ENCODE measurements around the gene FXYD6. TPM values are rescaled to one million over a fixed set of nuclear protein-coding genes. Genes with fewer than 3 reads are reported as not detected.

The FXYD6 gene
- total and polyA plus RNA-seq, 9 of the 15 experiments (the other 6 are each of a cell fraction or from before 2014, with no cell fraction given), result 0.07 to 0.35 TPM; not detected in 7

DNA sequence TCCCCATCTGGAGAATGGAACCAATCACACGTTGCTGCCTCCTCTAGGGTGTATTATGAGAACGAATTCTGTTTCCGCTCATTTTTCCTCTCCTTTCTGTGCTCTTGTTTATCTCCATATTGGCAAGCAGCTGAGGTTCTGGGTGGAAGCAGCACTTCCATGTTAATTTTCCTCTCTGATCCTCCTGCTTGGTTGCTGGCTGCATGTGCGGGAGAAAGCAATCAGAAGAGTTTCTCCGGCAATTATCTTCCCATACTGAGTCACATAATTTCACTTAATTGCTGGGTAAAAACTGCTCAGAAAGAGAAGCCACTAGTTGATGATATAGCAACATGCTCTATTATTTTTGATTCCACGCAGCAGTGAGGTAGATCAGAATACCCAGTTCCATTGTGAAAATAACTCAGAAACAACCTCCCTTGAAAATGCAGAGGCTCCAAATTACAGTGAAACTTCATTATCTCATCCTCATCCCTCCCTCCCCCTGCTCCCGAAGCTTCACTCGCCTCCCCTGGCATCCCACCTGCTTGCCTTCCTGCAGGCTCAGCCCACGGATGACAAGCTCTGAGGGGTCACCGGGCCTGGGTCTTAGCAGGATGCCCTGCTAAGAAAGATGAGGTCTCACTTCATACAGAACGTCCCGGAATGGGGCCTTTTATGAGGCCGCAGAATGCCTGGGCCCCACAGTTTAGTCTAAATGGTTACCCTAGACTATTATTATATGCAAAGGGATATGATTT lies 20.4 kb downstream of the FXYD6 start:
- in situ Hi-C loops (cut with MboI), result no loop called here
- H3K4me1 ChIP-seq (replicated peaks in 1 of 2; ENCODE audit: control insufficient read depth in 2 of 2, insufficient read depth in 2 of 2, low read length in 2 of 2), result no peaks in the 10 kb centered on the region
- peaks cover 3% of the 10 kb centered on the region; the same call in 1 of the 2 replicates for H3K9me3 ChIP-seq (replicated peaks; ENCODE audit: control insufficient read depth, insufficient read depth, low read depth, low read length)
- BruUV-seq (replicated peaks), result no TSS peak
- ChIA-PET POLR2A (no interaction called here), CTCF (ENCODE audit: low intra/inter-chr PET ratio) (no interaction called here)
- no peaks in the 10 kb centered on the region for H3K79me2 ChIP-seq (ENCODE audit: control insufficient read depth, insufficient read depth, low read length)
- DNase-seq (ENCODE audit: extremely low read depth in 1 of 4, low spot score in 3 of 4), result no peak
- 3% methylated on average over 13 of the region's 13 CpGs for WGBS (ENCODE audit: insufficient coverage, low coverage, missing lambda C conversion rate)
- intact Hi-C loops (cut with micrococcal nuclease), result no loop called here
- TF ChIP-seq DIDO1 (tag; IDR thresholded peaks at IDR 0.05; ENCODE audit: low read depth) (no peak), ZNF175 (CRISPR knock-in tag; IDR thresholded peaks at IDR 0.05; ENCODE audit: low read depth) (no peak), ZNF23 (CRISPR knock-in tag; IDR thresholded peaks at IDR 0.05) (no peak), ZBTB7A (IDR thresholded peaks at IDR 0.05; ENCODE audit: borderline replicate concordance, control insufficient read depth, low read depth, low read length) (no peak), ETV6 (IDR thresholded peaks at IDR 0.05; ENCODE audit: borderline replicate concordance in 1 of 2, low read depth in 2 of 2, low read length in 1 of 2) (no peak), ETV6 (CRISPR knock-in tag; IDR thresholded peaks at IDR 0.05; ENCODE audit: borderline replicate concordance) (no peak), ZNF121 (CRISPR knock-in tag; conservative IDR thresholded peaks at IDR 0.05) (no peak), POLR2H (tag; IDR thresholded peaks at IDR 0.05; ENCODE audit: low read depth) (no peak), JUNB (CRISPR knock-in tag; conservative IDR thresholded peaks at IDR 0.05) (no peak), ELF1 (tag; IDR thresholded peaks at IDR 0.05) (no peak)
- TF ChIP-seq, protein P1, sequence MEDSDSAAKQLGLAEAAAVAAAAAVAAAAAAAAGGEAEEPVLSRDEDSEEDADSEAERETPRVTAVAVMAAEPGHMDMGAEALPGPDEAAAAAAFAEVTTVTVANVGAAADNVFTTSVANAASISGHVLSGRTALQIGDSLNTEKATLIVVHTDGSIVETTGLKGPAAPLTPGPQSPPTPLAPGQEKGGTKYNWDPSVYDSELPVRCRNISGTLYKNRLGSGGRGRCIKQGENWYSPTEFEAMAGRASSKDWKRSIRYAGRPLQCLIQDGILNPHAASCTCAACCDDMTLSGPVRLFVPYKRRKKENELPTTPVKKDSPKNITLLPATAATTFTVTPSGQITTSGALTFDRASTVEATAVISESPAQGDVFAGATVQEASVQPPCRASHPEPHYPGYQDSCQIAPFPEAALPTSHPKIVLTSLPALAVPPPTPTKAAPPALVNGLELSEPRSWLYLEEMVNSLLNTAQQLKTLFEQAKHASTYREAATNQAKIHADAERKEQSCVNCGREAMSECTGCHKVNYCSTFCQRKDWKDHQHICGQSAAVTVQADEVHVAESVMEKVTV (CRISPR knock-in tag; IDR thresholded peaks at IDR 0.05), result no peak
- no peak overlapping the region for H3K27ac ChIP-seq (ENCODE audit: extremely low read depth, low read depth, low read length)
- FAIRE-seq, result no peak
- H2AFZ ChIP-seq (ENCODE audit: low read depth, low read length), result no peak overlapping the region
- no peaks in the 10 kb centered on the region for H3K9me1 ChIP-seq (ENCODE audit: control insufficient read depth, insufficient read depth, low read length)
- H3K4me3 ChIP-seq, result no peak overlapping the region
- H4K20me1 ChIP-seq (replicated peaks; ENCODE audit: control insufficient read depth, insufficient read depth, low read length), result 0 out of 2 replicates have a peak, but pooled peaks cover 3% of the 10 kb centered on the region
- ATAC-seq, result no peak
- no peaks in the 10 kb centered on the region for H3K36me3 ChIP-seq (ENCODE audit: control insufficient read depth, insufficient read depth, low read length)
- H3K9ac ChIP-seq (ENCODE audit: insufficient read depth in 1 of 2, low read depth in 2 of 2, low read length in 2 of 2), result no peak overlapping the region
- H3K4me2 ChIP-seq (ENCODE audit: insufficient read depth, low read length), result no peak overlapping the region
- peaks cover 17 to 49% of the 10 kb centered on the region in 2 experiments; a peak in 4 of 5 replicates for H3K27me3 ChIP-seq (ENCODE audit: control insufficient read depth in 2 of 2, insufficient read depth in 2 of 2, low read length in 2 of 2)

Measured in K562 (cell line).